ENCODE data around the gene SULF2. TPM values are rescaled to one million over a fixed set of nuclear protein-coding genes. Genes with fewer than 3 reads are reported as not detected.

SULF2 gene
- total and polyA plus RNA-seq, 8 donors = 11.3 to 42.0 (median 15.8) TPM

- peaks cover 0 to 32% of the 10 kb centered on the region in 2 donors for H3K27me3 ChIP-seq
- no peak for TF ChIP-seq CTCF (IDR thresholded peaks at IDR 0.05)
- no peak for ATAC-seq
- H3K27ac ChIP-seq = no peak overlapping the region
- intact Hi-C loops (cut with DNase I) = no loop called here
- H3K4me1 ChIP-seq = no peaks in the 10 kb centered on the region
- H3K36me3 ChIP-seq = no peaks in the 10 kb centered on the region
- DNase-seq = no peak
- H3K9me3 ChIP-seq = no peaks in the 10 kb centered on the region
- H3K4me3 ChIP-seq = no peak overlapping the region
These were observed 30.2 kb downstream of the SULF2 start for GRCh38 chr20:47754946-47755652.

- no peak for DNase-seq
- Histone ChIP-seq H3K36me3 (no peaks in the 10 kb centered on the region), H3K4me1 (peaks cover 0 to 6% of the 10 kb centered on the region in 2 donors), H3K9me3 (no peaks in the 10 kb centered on the region), H3K27me3 (peaks cover 0 to 24% of the 10 kb centered on the region in 2 donors), H3K4me3 (no peak overlapping the region), H3K27ac (no peak overlapping the region)
- TF ChIP-seq CTCF (IDR thresholded peaks at IDR 0.05) = no peak
- ATAC-seq = no peak
- intact Hi-C loops (cut with DNase I) = no loop called here
These were observed 30.9 kb downstream of the SULF2 start for GRCh38 chr20:47754388-47754715.

GRCh38 chr20:47753576-47754387 is 31.5 kb downstream of the SULF2 start:
- Histone ChIP-seq H3K4me3 (no peak overlapping the region), H3K36me3 (no peaks in the 10 kb centered on the region), H3K27me3 (peaks cover 0 to 19% of the 10 kb centered on the region in 2 donors), H3K27ac (no peak overlapping the region), H3K4me1 (peaks cover 0 to 12% of the 10 kb centered on the region in 2 donors), H3K9me3 (no peaks in the 10 kb centered on the region)
- DNase-seq (no peak), ATAC-seq (no peak)
- TF ChIP-seq CTCF (IDR thresholded peaks at IDR 0.05) = no peak
- intact Hi-C loops (cut with DNase I) = no loop called here

- intact Hi-C loops (cut with DNase I) = no loop called here
- TF ChIP-seq CTCF (IDR thresholded peaks at IDR 0.05) = no peak
- Histone ChIP-seq H3K27me3 (no peaks in the 10 kb centered on the region), H3K4me1 (peaks cover 0 to 29% of the 10 kb centered on the region in 2 donors), H3K27ac (no peak overlapping the region), H3K4me3 (no peak overlapping the region), H3K9me3 (no peaks in the 10 kb centered on the region), H3K36me3 (no peaks in the 10 kb centered on the region)
- DNase-seq (no peak), ATAC-seq (no peak)
These were observed 33.8 kb downstream of the SULF2 start for GRCh38 chr20:47751449-47751848.

GRCh38 chr20:47749339-47749738 is 35.9 kb downstream of the SULF2 start:
- peak overlapping the region in 1 of 2 donors; percentile 79 for H3K27ac ChIP-seq
- no peaks in the 10 kb centered on the region for H3K27me3 ChIP-seq
- H3K4me3 ChIP-seq = no peak overlapping the region
- no peak for TF ChIP-seq CTCF (IDR thresholded peaks at IDR 0.05)
- intact Hi-C loops (cut with DNase I) = no loop called here
- H3K36me3 ChIP-seq = no peaks in the 10 kb centered on the region
- no peaks in the 10 kb centered on the region for H3K9me3 ChIP-seq
- DNase-seq (no peak), ATAC-seq (peak; percentile 36)
- peaks cover 0 to 29% of the 10 kb centered on the region in 2 donors for H3K4me1 ChIP-seq

Measured in left lung (tissue), 10 donors.